ENCODE data around the gene MATN1.

The MATN1 gene

GRCh38 chr1:30730346-30731108 is 7.1 kb upstream of the MATN1 start:
- DNase-seq: no peak

GRCh38 chr1:30729901-30730300 is 6.5 kb upstream of the MATN1 start:
- no peak for DNase-seq

- DNase-seq: no peak
Measured at GRCh38 chr1:30728832-30729638, 5.7 kb upstream of the MATN1 start.

- DNase-seq: no peak
Measured at GRCh38 chr1:30728340-30728739, 5.0 kb upstream of the MATN1 start.

GRCh38 chr1:30727824-30728223 is 4.4 kb upstream of the MATN1 start:
- DNase-seq: no peak

- no peak for DNase-seq
Measured at GRCh38 chr1:30726773-30727684, 3.6 kb upstream of the MATN1 start.

- no peak for DNase-seq
Measured at GRCh38 chr1:30726236-30726635, 2.9 kb upstream of the MATN1 start.

GRCh38 chr1:30725450-30726095 is 2.2 kb upstream of the MATN1 start:
- DNase-seq: no peak

GRCh38 chr1:30724655-30725421 is 1.5 kb upstream of the MATN1 start:
- DNase-seq: no peak

GRCh38 chr1:30724175-30724574 is 790 bp upstream of the MATN1 start:
- no peak for DNase-seq

- peak; percentile 37 for DNase-seq
Measured at GRCh38 chr1:30721812-30722537, 1.4 kb downstream of the MATN1 start.

- no peak for DNase-seq
Measured at GRCh38 chr1:30721341-30721793, 2.0 kb downstream of the MATN1 start.

GRCh38 chr1:30720271-30721223 is 2.8 kb downstream of the MATN1 start:
- DNase-seq: no peak

GRCh38 chr1:30719406-30720270 is 3.7 kb downstream of the MATN1 start:
- DNase-seq: no peak

- peak; percentile 94 for DNase-seq
Measured at GRCh38 chr1:30718636-30719405, 4.6 kb downstream of the MATN1 start.

- peak; percentile 94 for DNase-seq
Measured at GRCh38 chr1:30718091-30718635, 5.2 kb downstream of the MATN1 start.

GRCh38 chr1:30716646-30717045 is 6.7 kb downstream of the MATN1 start:
- DNase-seq: no peak

- no peak for DNase-seq
Measured at GRCh38 chr1:30715886-30716285, 7.5 kb downstream of the MATN1 start.

Data from NCI-H1105 treated with DMSO at 0.1 percent for 48 hours (cell line).